Metanephros (tissue), 1 donor: ENCODE results near the gene ZNF568. TPM values are rescaled to one million over a fixed set of nuclear protein-coding genes. Genes with fewer than 3 reads are reported as not detected.

ENCODE experiments used
- total RNA-seq: library from RNA; depleted of rRNA; stranded (reverse); fragments of >200 nt; gene quantifications from one replicate; pipeline ENCODE4 v1.2.3, GENCODE V29; 2014

ZNF568 gene
- 23.5 TPM for total RNA-seq

DNA sequence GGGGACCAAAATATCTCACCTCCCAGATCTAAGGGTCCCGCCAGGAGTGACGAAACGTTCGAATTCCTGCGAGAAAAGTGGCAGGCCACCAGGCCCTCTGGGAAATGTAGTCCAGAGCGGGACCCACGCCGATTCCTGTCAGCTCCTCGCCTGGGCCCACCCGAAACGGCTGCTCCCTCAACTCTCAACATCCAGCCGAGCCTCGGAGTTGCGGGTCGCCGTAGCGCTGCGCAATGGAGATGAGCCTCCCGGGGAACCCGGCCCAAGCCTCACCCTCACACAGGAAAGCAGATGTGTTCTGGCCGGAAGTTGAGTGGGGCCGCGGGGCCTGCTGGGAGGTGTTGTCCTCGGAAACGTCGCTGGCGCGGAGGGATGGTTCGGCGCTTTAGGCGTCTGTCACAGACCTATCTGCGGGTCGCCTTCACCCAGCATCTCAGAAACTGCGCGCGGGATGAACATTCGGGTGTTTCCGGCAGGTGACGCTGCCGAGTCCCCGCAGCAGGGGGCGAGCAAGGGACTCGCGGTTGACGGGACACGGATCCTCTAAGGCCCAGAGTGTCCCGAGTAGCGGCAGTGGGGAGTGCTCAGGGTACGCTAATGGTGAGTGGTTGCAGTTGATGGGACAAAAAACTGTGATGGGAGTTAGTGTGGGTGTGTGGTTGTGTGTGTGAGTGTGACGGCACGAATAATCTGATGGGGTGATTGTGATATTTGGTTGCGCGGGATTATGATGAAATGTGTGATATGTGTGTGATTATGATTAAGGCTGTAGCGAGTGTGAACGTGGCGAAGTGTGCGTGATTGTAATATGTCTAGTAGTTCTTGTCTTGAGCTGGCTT lies at the start of gene ZNF568, which contains the start of gene ZNF829:
Gene ZNF568 (plus strand): TSS at position 341 of the 839 bp plus-strand sequence. CDS start 6,439 bp downstream, outside the sequence.
Gene ZNF829 (minus strand): TSS at position 300 of the 839 bp plus-strand sequence. CDS start 1,124 bp downstream, outside the sequence.

Other genes with a start within 250 kb of the ZNF568 start
- 7.4 TPM for gene ZNF461, start 249.5 kb upstream of the ZNF568 start, total RNA-seq
- gene ZNF567, start 228.7 kb upstream of the ZNF568 start, total RNA-seq: 13.2 TPM
- gene ZNF850, start 143.5 kb upstream of the ZNF568 start, total RNA-seq: 8.2 TPM
- 11.6 TPM for gene ZNF790, start 77.9 kb upstream of the ZNF568 start, total RNA-seq
- 14.0 TPM for gene ZNF345, start 65.5 kb upstream of the ZNF568 start, total RNA-seq
- 3.3 TPM for gene ZNF829, start within 50 bp of the ZNF568 start, total RNA-seq
- gene ZNF420, start 162.1 kb downstream of the ZNF568 start, total RNA-seq: 16.2 TPM